GM18498 (cell line): Measurements from ENCODE around the gene CFHR1.

Experiments used
- ATAC-seq: cut with Tn5 transposase; IDR thresholded peaks from one replicate; pipeline ENCODE4 v1.9.1; 2021; ENCODE audit warnings: mild to moderate bottlenecking, moderate library complexity; ENCODE audit not compliant: unreplicated experiment

Gene CFHR1

GRCh38 chr1:196875935-196876334 lies 56.4 kb downstream of the CFHR1 start:
- no peak for ATAC-seq

DNA sequence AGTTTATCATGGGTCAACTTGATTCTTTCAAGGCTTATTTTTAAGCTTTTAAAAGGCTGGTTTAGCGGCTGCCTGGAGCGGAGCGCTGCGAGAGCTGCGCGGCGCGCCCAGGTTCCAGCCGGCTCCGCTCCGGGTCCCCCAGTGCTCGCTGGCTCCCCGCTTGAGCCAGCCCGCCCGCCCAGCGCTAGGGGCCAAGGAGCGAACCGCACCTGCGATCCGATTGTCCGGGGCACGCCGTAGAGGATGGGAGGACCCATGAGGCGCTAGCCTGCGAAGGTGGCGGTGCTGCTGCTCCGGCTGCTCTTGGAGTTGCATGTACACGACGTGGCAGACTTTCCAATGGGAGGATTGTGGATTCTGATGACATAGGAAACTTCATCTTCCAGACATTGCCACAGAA lies 58.4 kb downstream of the CFHR1 start:
- ATAC-seq = no peak
